ENCODE measurements around the gene KCNJ5.

- TF ChIP-seq CTCF (IDR thresholded peaks at IDR 0.05; ENCODE audit: borderline replicate concordance, extremely low read depth, low read length, poor library complexity, severe bottlenecking) (no peak), EZH2 (IDR thresholded peaks at IDR 0.05; ENCODE audit: borderline replicate concordance, low read depth, low read length, severe bottlenecking) (no peak)
Observed at GRCh38 chr11:128927108-128927461, 35.9 kb downstream of the KCNJ5 start.
